Hepatic stellate cell (primary cell): ENCODE data around the gene KANSL1.

Source experiments
- DNase-seq: peaks from one replicate; pipeline ENCODE4 v3.0.0; 2011; ENCODE audit warnings: low spot score

KANSL1 gene

GRCh38 chr17:46140645-46141197 is 52.5 kb downstream of the KANSL1 start:
- DNase-seq = no peak

GRCh38 chr17:46139432-46140210 is 53.6 kb downstream of the KANSL1 start:
- no peak for DNase-seq

GRCh38 chr17:46138473-46138872 is 54.8 kb downstream of the KANSL1 start:
- DNase-seq = no peak

- no peak for DNase-seq
Observed at GRCh38 chr17:46136820-46137219, 56.4 kb downstream of the KANSL1 start.

- no peak for DNase-seq
Observed at GRCh38 chr17:46135879-46136563, 57.2 kb downstream of the KANSL1 start.

GRCh38 chr17:46135126-46135812 is 58.0 kb downstream of the KANSL1 start:
- no peak for DNase-seq

GRCh38 chr17:46129302-46129701 is 63.9 kb downstream of the KANSL1 start:
- no peak for DNase-seq

GRCh38 chr17:46128453-46128852 is 64.8 kb downstream of the KANSL1 start:
- no peak for DNase-seq

GRCh38 chr17:46127524-46127923 is 65.7 kb downstream of the KANSL1 start:
- no peak for DNase-seq

GRCh38 chr17:46126840-46127239 is 66.4 kb downstream of the KANSL1 start:
- DNase-seq = no peak

- no peak for DNase-seq
Observed at GRCh38 chr17:46125831-46126230, 67.4 kb downstream of the KANSL1 start.

GRCh38 chr17:46124695-46125592 is 68.3 kb downstream of the KANSL1 start:
- DNase-seq = no peak

- no peak for DNase-seq
Observed at GRCh38 chr17:46123607-46124006, 69.6 kb downstream of the KANSL1 start.

- DNase-seq = no peak
Observed at GRCh38 chr17:46122486-46122871, 70.8 kb downstream of the KANSL1 start.

- no peak for DNase-seq
Observed at GRCh38 chr17:46121841-46122485, 71.3 kb downstream of the KANSL1 start.

- no peak for DNase-seq
Observed at GRCh38 chr17:46121165-46121764, 72.0 kb downstream of the KANSL1 start.

- DNase-seq = no peak
Observed at GRCh38 chr17:46120537-46120936, 72.7 kb downstream of the KANSL1 start.

GRCh38 chr17:46120078-46120477 is 73.2 kb downstream of the KANSL1 start:
- DNase-seq = no peak

GRCh38 chr17:46118964-46119363 is 74.3 kb downstream of the KANSL1 start:
- no peak for DNase-seq

- DNase-seq = no peak
Observed at GRCh38 chr17:46117850-46118696, 75.2 kb downstream of the KANSL1 start.
